ENCODE results near the gene LMBRD2.

LMBRD2 gene

GRCh38 chr5:36099748-36100147, 51.9 kb downstream of the LMBRD2 start:
- no peak for DNase-seq

- no peak for DNase-seq
Measured at GRCh38 chr5:36096486-36096885, 55.2 kb downstream of the LMBRD2 start.

- no peak for DNase-seq
Measured at GRCh38 chr5:36089989-36090388, 61.7 kb downstream of the LMBRD2 start.

GRCh38 chr5:36079200-36079781, 72.4 kb downstream of the LMBRD2 start:
- peak in 3 of 14 donors; percentile 3 to 13 (median 4) for DNase-seq

GRCh38 chr5:36078430-36078829, 73.3 kb downstream of the LMBRD2 start:
- DNase-seq = no peak

GRCh38 chr5:36073595-36074216, 78.0 kb downstream of the LMBRD2 start:
- DNase-seq = no peak

- no peak for DNase-seq
Measured at GRCh38 chr5:36070687-36071571, 80.8 kb downstream of the LMBRD2 start.

GRCh38 chr5:36068751-36069281, 82.9 kb downstream of the LMBRD2 start:
- DNase-seq = no peak

- no peak for DNase-seq
Measured at GRCh38 chr5:36066540-36067210, 85.0 kb downstream of the LMBRD2 start, which contains the start of gene UGT3A2. Gene UGT3A2 (minus strand): TSS chr5:36066882. CDS start chr5:36066789, 93 bp downstream.

GRCh38 chr5:36066001-36066539, 85.6 kb downstream of the LMBRD2 start:
- DNase-seq = no peak

- DNase-seq = no peak
Measured at GRCh38 chr5:36060420-36060887, 91.2 kb downstream of the LMBRD2 start.

- no peak for DNase-seq
Measured at GRCh38 chr5:36059571-36060419, 91.9 kb downstream of the LMBRD2 start.

GRCh38 chr5:36058776-36059175, 92.9 kb downstream of the LMBRD2 start:
- DNase-seq = no peak

- DNase-seq = no peak
Measured at GRCh38 chr5:36057386-36057785, 94.3 kb downstream of the LMBRD2 start.

- DNase-seq = no peak
Measured at GRCh38 chr5:36056422-36056821, 95.3 kb downstream of the LMBRD2 start.

GRCh38 chr5:36055984-36056383, 95.7 kb downstream of the LMBRD2 start:
- DNase-seq = no peak

GRCh38 chr5:36054647-36055046, 97.0 kb downstream of the LMBRD2 start:
- DNase-seq = no peak

- no peak for DNase-seq
Measured at GRCh38 chr5:36052538-36052937, 99.1 kb downstream of the LMBRD2 start.

- DNase-seq = no peak
Measured at GRCh38 chr5:36049949-36050348, 101.7 kb downstream of the LMBRD2 start.
